ENCODE results near the gene CORIN. TPM values are rescaled to one million over a fixed set of nuclear protein-coding genes. Genes with fewer than 3 reads are reported as not detected.

The CORIN gene
- total and polyA plus RNA-seq, 9 donors: 0.20 to 7.9 (median 0.80) TPM; not detected in 1

DNA sequence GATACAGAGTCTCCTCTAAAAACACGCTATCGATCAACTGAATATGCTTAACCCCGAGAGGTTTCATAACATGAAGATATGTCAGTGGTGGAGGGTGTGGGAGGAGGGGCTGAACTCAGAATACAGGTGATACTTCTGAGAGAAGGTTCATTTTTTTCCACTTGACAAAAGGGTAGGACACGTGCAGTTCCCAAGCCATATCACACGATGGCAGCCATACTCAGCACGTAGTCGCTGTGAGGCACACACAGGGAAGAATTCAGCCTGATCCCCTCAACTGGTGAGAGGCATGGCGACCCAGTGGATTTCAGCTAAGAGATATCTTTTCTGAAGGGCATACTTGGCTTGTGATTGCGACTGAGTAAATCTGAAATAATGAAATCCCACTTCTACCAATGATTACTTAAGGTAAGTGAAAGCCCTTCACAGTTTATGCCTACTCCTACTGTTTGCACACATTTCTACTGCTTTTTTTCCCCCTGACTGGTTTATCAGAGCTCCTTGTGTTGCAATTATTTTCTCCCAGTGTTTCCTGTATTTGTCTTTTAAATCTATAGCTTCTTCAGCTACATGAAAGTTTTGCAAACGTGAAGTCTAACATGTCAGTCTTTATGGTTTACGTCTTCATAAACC, 133.1 kb downstream of the CORIN start:
- no peak for TF ChIP-seq EP300 (IDR thresholded peaks at IDR 0.05)
- TF ChIP-seq, protein P1, sequence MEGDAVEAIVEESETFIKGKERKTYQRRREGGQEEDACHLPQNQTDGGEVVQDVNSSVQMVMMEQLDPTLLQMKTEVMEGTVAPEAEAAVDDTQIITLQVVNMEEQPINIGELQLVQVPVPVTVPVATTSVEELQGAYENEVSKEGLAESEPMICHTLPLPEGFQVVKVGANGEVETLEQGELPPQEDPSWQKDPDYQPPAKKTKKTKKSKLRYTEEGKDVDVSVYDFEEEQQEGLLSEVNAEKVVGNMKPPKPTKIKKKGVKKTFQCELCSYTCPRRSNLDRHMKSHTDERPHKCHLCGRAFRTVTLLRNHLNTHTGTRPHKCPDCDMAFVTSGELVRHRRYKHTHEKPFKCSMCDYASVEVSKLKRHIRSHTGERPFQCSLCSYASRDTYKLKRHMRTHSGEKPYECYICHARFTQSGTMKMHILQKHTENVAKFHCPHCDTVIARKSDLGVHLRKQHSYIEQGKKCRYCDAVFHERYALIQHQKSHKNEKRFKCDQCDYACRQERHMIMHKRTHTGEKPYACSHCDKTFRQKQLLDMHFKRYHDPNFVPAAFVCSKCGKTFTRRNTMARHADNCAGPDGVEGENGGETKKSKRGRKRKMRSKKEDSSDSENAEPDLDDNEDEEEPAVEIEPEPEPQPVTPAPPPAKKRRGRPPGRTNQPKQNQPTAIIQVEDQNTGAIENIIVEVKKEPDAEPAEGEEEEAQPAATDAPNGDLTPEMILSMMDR (IDR thresholded peaks at IDR 0.05): no peak
- TF ChIP-seq POLR2A (IDR thresholded peaks at IDR 0.05): no peak
- H3K4me3 ChIP-seq: no peak overlapping the region
- no peak for DNase-seq
- H3K27me3 ChIP-seq: no peaks in the 10 kb centered on the region
- no peaks in the 10 kb centered on the region for H3K9me3 ChIP-seq
- 43 to 51% (median 44%) methylated on average over 11 of the region's 11 CpGs for WGBS, 3 donors
- no peak overlapping the region for H3K27ac ChIP-seq
- intact Hi-C loops (cut with DNase I): no loop called here
- H3K4me1 ChIP-seq (ENCODE audit: insufficient read depth): no peaks in the 10 kb centered on the region
- no peaks in the 10 kb centered on the region for H3K36me3 ChIP-seq

DNA sequence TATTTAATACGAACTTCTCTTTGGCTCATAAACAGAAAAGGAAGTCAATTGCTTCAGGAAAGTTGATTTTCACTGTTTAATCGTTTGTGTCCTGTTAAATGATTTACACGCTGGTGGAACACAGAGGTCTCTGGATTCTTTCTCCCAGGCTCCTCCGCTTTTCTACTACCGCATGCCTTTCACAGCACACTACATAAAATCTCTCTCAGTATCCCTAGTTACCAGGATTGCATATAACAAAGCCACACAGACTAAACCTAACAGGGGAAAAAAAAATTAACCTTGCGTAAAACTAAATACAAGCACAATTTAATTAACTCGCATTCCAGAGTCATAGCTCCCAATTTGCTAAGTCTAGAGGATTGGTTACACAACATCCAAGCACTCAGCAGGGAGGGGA, 133.9 kb downstream of the CORIN start:
- TF ChIP-seq, protein P1 (IDR thresholded peaks at IDR 0.05): no peak
- TF ChIP-seq POLR2A (IDR thresholded peaks at IDR 0.05) (no peak), EP300 (IDR thresholded peaks at IDR 0.05) (no peak)
- intact Hi-C loops (cut with DNase I): no loop called here
- no peak overlapping the region for H3K4me3 ChIP-seq
- 55 to 63% (median 58%) methylated on average over 7 of the region's 7 CpGs for WGBS, 3 donors
- no peak overlapping the region for H3K27ac ChIP-seq
- DNase-seq: no peak
- no peaks in the 10 kb centered on the region for H3K4me1 ChIP-seq (ENCODE audit: insufficient read depth)
- H3K27me3 ChIP-seq: no peaks in the 10 kb centered on the region
- H3K36me3 ChIP-seq: no peaks in the 10 kb centered on the region
- H3K9me3 ChIP-seq: no peaks in the 10 kb centered on the region

- intact Hi-C loops (cut with DNase I): no loop called here
- no peak for TF ChIP-seq POLR2A (IDR thresholded peaks at IDR 0.05)
- no peak for TF ChIP-seq EP300 (IDR thresholded peaks at IDR 0.05)
- Histone ChIP-seq H3K4me3 (no peak overlapping the region), H3K27ac (no peak overlapping the region), H3K9me3 (no peaks in the 10 kb centered on the region), H3K36me3 (no peaks in the 10 kb centered on the region), H3K4me1 (ENCODE audit: insufficient read depth) (no peaks in the 10 kb centered on the region), H3K27me3 (no peaks in the 10 kb centered on the region)
- DNase-seq: no peak
- 68 to 80% (median 79%) methylated on average over 5 of the region's 5 CpGs for WGBS, 3 donors
Measured at GRCh38 chr4:47703008-47703407, 134.9 kb downstream of the CORIN start.

DNA sequence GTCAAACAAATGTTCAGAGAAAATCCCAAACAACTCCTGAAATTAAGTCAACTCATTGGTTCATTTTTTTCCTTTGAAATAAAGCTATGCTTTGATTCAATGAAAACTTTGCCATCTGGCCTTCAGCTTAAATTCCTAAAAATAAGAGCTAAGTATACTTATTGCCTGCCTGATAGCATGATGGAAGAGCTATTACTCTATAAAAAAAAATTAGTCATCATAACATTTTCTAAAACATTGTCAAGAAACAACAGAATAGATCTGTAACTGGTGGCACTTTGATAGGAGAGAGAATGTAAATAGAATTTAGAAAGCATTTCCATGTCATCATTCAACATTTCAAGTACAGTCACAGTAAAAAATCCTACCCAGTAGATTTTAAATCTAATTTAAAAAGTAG, 136.6 kb downstream of the CORIN start:
- H3K36me3 ChIP-seq: no peaks in the 10 kb centered on the region
- no peaks in the 10 kb centered on the region for H3K27me3 ChIP-seq
- intact Hi-C loops (cut with DNase I): no loop called here
- no peaks in the 10 kb centered on the region for H3K4me1 ChIP-seq (ENCODE audit: insufficient read depth)
- DNase-seq: no peak
- H3K27ac ChIP-seq: no peak overlapping the region
- no peak overlapping the region for H3K4me3 ChIP-seq
- no peaks in the 10 kb centered on the region for H3K9me3 ChIP-seq
- TF ChIP-seq POLR2A (IDR thresholded peaks at IDR 0.05) (no peak), EP300 (IDR thresholded peaks at IDR 0.05) (no peak)
- TF ChIP-seq, protein P1 (IDR thresholded peaks at IDR 0.05): no peak

DNA sequence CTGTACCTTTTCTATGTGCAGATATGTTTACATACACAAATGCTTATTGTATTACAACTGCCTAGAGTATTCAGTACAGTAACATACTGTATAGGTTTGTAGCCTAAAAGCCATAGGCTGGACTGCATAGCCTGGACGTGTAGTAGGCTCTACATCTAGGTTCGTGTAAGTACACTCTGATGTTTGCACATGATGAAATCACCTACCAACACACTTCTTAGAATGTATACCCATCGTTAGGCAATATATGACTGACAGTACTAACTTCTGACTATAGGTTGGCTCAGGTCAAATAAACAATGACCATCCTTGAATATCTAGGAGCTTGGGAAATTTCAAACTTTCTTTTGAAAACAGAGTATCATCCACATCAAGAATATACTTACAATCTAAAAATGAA, 139.0 kb downstream of the CORIN start:
- intact Hi-C loops (cut with DNase I): no loop called here
- H3K36me3 ChIP-seq: no peaks in the 10 kb centered on the region
- TF ChIP-seq POLR2A (IDR thresholded peaks at IDR 0.05) (no peak), EP300 (IDR thresholded peaks at IDR 0.05) (no peak)
- TF ChIP-seq, protein P1 (IDR thresholded peaks at IDR 0.05): no peak
- no peak for DNase-seq
- H3K27me3 ChIP-seq: no peaks in the 10 kb centered on the region
- no peak overlapping the region for H3K4me3 ChIP-seq
- H3K4me1 ChIP-seq (ENCODE audit: insufficient read depth): no peaks in the 10 kb centered on the region
- H3K9me3 ChIP-seq: no peaks in the 10 kb centered on the region
- H3K27ac ChIP-seq: no peak overlapping the region
- WGBS, 3 donors: 81 to 87% (median 86%) methylated on average over 3 of the region's 3 CpGs
